ENCODE results near the gene OMP. TPM values are rescaled to one million over a fixed set of nuclear protein-coding genes. Genes with fewer than 3 reads are reported as not detected.

OMP gene
- polyA plus RNA-seq, 3 donors: not detected

- Histone ChIP-seq H3K4me1 (ENCODE audit: control insufficient read depth in 1 of 2, insufficient read depth in 2 of 2, low read length in 2 of 2) (peaks cover 13 to 18% of the 10 kb centered on the region in 2 donors), H2AFZ (ENCODE audit: insufficient read depth, low read depth, low read length, poor library complexity, severe bottlenecking) (no peak overlapping the region), H3K79me2 (ENCODE audit: insufficient read depth, low read length) (no peaks in the 10 kb centered on the region), H3K36me3 (replicated peaks in 1 of 2; ENCODE audit: control insufficient read depth in 1 of 2, insufficient read depth in 2 of 2, low read length in 2 of 2) (no peaks in the 10 kb centered on the region), H3K27ac (ENCODE audit: low read depth in 1 of 2, low read length in 2 of 2) (no peak overlapping the region), H3K9ac (ENCODE audit: insufficient read depth, low read length, poor library complexity, severe bottlenecking) (no peak overlapping the region), H3K4me3 (replicated peaks in 1 of 3; ENCODE audit: low read depth in 2 of 3, low read length in 3 of 3) (no peak overlapping the region), H3K4me2 (replicated peaks; ENCODE audit: extremely low read depth, low read length, poor library complexity, severe bottlenecking) (no peak overlapping the region), H3K9me3 (replicated peaks in 1 of 2; ENCODE audit: control insufficient read depth in 1 of 2, insufficient read depth in 1 of 2, low read length in 2 of 2) (peaks cover 5 to 7% of the 10 kb centered on the region in 2 donors), H4K20me1 (ENCODE audit: insufficient read depth, low read length) (no peaks in the 10 kb centered on the region), H3K27me3 (ENCODE audit: control insufficient read depth in 2 of 2, insufficient read depth in 2 of 2, low read length in 2 of 2) (peaks cover 0 to 10% of the 10 kb centered on the region in 2 donors)
- no peak overlapping the region for H3K27ac Mint-ChIP-seq
- no peaks in the 10 kb centered on the region for H3K36me3 Mint-ChIP-seq
- no peak for TF ChIP-seq CTCF (IDR thresholded peaks at IDR 0.05)
- peaks cover 2 to 19% (median 10%) of the 10 kb centered on the region in 7 donors for H3K9me3 Mint-ChIP-seq
- intact Hi-C loops (cut with micrococcal nuclease): no loop called here
- H3K4me1 Mint-ChIP-seq: peaks cover 12% of the 10 kb centered on the region
- no peak for DNase-seq
- no peak overlapping the region for H3K4me3 Mint-ChIP-seq
- H3K27me3 Mint-ChIP-seq (ENCODE audit: low read depth in 3 of 3): peaks cover 16 to 18% (median 17%) of the 10 kb centered on the region in 3 donors
Observed at GRCh38 chr11:77062924-77063323, 39.7 kb upstream of the OMP start.

- intact Hi-C loops (cut with micrococcal nuclease): no loop called here
Observed at GRCh38 chr11:77063407-77063806, 39.2 kb upstream of the OMP start.

More at GRCh38 chr11:77063407-77063806, 39.2 kb upstream of the OMP start:
- H3K9me3 Mint-ChIP-seq: peaks cover 2 to 14% (median 10%) of the 10 kb centered on the region in 7 donors
- no peak overlapping the region for H3K4me3 Mint-ChIP-seq
- DNase-seq: no peak
- H3K27ac ChIP-seq (ENCODE audit: low read depth in 1 of 2, low read length in 2 of 2): no peak overlapping the region
- no peak overlapping the region for H3K4me2 ChIP-seq (replicated peaks; ENCODE audit: extremely low read depth, low read length, poor library complexity, severe bottlenecking)
- H3K4me1 ChIP-seq (ENCODE audit: control insufficient read depth in 1 of 2, insufficient read depth in 2 of 2, low read length in 2 of 2): peaks cover 13 to 18% of the 10 kb centered on the region in 2 donors
- no peaks in the 10 kb centered on the region for H3K36me3 Mint-ChIP-seq
- no peak overlapping the region for H3K27ac Mint-ChIP-seq
- TF ChIP-seq CTCF (IDR thresholded peaks at IDR 0.05): no peak
- no peak overlapping the region for H3K4me3 ChIP-seq (replicated peaks in 1 of 3; ENCODE audit: low read depth in 2 of 3, low read length in 3 of 3)
- peaks cover 0 to 10% of the 10 kb centered on the region in 2 donors for H3K27me3 ChIP-seq (ENCODE audit: control insufficient read depth in 2 of 2, insufficient read depth in 2 of 2, low read length in 2 of 2)
- no peaks in the 10 kb centered on the region for H3K36me3 ChIP-seq (replicated peaks in 1 of 2; ENCODE audit: control insufficient read depth in 1 of 2, insufficient read depth in 2 of 2, low read length in 2 of 2)
- H2AFZ ChIP-seq (ENCODE audit: insufficient read depth, low read depth, low read length, poor library complexity, severe bottlenecking): no peak overlapping the region
- peaks cover 12% of the 10 kb centered on the region for H3K4me1 Mint-ChIP-seq
- peaks cover 17 to 22% (median 18%) of the 10 kb centered on the region in 3 donors for H3K27me3 Mint-ChIP-seq (ENCODE audit: low read depth in 3 of 3)
- H3K9me3 ChIP-seq (replicated peaks in 1 of 2; ENCODE audit: control insufficient read depth in 1 of 2, insufficient read depth in 1 of 2, low read length in 2 of 2): peaks cover 4 to 5% of the 10 kb centered on the region in 2 donors
- H3K79me2 ChIP-seq (ENCODE audit: insufficient read depth, low read length): no peaks in the 10 kb centered on the region
- no peak overlapping the region for H3K9ac ChIP-seq (ENCODE audit: insufficient read depth, low read length, poor library complexity, severe bottlenecking)
- H4K20me1 ChIP-seq (ENCODE audit: insufficient read depth, low read length): no peaks in the 10 kb centered on the region
- 100% methylated on average over 1 of the region's 1 CpG for WGBS (ENCODE audit: insufficient coverage)
